Stimulated activated CD4-positive, alpha-beta T cell treated with anti-CD3 and anti-CD28 coated beads, Interleukin-4, amount 100 ng/mL, for 24 hours (primary cell): ENCODE data around the gene CX3CL1.
"Not testable (repeated sequence)": the region's sequence is repeated elsewhere in the genome, so short reads cannot be mapped to it uniquely, and the experiment has no call there.

Experiments
- DNase-seq: peaks from one replicate; pipeline ENCODE4 v3.0.0-alpha.2; 2020

The CX3CL1 gene

DNA sequence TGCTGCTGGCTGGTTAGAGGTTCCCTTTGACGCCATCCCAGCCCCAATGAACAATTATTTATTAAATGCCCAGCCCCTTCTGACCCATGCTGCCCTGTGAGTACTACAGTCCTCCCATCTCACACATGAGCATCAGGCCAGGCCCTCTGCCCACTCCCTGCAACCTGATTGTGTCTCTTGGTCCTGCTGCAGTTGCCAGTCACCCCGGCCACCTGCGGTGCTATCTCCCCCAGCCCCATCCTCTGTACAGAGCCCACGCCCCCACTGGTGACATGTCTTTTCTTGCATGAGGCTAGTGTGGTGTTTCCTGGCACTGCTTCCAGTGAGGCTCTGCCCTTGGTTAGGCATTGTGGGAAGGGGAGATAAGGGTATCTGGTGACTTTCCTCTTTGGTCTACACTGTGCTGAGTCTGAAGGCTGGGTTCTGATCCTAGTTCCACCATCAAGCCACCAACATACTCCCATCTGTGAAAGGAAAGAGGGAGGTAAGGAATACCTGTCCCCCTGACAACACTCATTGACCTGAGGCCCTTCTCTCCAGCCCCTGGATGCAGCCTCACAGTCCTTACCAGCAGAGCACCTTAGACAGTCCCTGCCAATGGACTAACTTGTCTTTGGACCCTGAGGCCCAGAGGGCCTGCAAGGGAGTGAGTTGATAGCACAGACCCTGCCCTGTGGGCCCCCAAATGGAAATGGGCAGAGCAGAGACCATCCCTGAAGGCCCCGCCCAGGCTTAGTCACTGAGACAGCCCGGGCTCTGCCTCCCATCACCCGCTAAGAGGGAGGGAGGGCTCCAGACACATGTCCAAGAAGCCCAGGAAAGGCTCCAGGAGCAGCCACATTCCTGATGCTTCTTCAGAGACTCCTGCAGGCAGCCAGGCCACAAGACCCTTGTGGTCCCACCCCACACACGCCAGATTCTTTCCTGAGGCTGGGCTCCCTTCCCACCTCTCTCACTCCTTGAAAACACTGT is 11.3 kb downstream of the CX3CL1 start:
- DNase-seq = no peak

DNA sequence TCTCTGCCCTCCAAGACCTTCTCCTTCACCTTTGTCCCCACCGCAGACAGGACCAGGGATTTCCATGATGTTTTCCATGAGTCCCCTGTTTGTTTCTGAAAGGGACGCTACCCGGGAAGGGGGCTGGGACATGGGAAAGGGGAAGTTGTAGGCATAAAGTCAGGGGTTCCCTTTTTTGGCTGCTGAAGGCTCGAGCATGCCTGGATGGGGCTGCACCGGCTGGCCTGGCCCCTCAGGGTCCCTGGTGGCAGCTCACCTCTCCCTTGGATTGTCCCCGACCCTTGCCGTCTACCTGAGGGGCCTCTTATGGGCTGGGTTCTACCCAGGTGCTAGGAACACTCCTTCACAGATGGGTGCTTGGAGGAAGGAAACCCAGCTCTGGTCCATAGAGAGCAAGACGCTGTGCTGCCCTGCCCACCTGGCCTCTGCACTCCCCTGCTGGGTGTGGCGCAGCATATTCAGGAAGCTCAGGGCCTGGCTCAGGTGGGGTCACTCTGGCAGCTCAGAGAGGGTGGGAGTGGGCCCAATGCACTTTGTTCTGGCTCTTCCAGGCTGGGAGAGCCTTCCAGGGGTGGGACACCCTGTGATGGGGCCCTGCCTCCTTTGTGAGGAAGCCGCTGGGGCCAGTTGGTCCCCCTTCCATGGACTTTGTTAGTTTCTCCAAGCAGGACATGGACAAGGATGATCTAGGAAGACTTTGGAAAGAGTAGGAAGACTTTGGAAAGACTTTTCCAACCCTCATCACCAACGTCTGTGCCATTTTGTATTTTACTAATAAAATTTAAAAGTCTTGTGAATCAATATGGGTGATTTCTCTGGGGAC is 12.2 kb downstream of the CX3CL1 start:
- no peak for DNase-seq

DNA sequence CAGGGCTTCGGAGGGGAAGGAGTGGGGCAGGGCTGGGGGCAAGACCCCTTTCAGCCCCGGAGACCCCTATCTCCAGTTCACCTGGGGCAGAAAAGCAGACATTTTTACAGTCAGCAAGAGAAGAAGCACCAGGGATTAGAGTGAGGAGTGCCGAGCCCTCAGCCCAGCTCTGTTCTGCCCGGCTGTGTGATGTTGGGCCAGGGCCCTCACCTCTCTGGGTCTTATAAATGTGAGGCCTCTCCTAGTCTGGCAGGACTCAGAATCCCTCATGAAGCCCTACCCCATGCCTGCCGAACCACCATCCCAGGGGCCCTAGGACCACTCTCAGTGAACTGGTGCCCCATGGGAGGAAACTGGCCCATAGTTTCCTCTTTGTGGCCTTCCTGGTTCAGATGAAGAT is 12.8 kb downstream of the CX3CL1 start:
- no peak for DNase-seq

DNA sequence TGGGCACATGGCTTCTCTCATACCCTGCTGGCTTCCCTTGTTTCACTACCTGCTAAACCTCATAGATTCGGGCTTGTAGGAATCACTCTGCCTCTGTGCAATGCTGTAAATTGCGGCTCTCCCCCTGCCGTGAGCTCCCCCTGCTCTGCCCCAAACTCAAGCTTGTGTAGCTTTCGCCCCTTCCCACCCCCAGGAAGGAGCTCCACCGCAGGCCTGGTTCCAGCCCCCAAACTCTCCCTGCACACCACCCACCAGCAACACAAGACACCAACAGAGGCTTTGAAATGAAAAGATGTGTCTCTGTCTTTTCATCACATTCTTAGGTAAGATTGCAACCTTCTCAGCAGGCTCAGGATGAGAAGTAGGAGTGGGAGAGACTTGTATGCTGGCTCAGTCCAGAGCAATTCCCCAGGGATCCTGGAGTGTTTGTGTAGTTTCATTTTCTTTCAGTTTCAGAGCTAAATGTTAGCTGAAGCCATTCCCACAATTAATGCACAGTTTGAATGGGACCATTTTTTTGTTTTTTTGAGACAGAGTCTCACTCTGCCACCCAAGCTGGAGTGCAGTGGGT is 14.2 kb downstream of the CX3CL1 start:
- DNase-seq = no peak

DNA sequence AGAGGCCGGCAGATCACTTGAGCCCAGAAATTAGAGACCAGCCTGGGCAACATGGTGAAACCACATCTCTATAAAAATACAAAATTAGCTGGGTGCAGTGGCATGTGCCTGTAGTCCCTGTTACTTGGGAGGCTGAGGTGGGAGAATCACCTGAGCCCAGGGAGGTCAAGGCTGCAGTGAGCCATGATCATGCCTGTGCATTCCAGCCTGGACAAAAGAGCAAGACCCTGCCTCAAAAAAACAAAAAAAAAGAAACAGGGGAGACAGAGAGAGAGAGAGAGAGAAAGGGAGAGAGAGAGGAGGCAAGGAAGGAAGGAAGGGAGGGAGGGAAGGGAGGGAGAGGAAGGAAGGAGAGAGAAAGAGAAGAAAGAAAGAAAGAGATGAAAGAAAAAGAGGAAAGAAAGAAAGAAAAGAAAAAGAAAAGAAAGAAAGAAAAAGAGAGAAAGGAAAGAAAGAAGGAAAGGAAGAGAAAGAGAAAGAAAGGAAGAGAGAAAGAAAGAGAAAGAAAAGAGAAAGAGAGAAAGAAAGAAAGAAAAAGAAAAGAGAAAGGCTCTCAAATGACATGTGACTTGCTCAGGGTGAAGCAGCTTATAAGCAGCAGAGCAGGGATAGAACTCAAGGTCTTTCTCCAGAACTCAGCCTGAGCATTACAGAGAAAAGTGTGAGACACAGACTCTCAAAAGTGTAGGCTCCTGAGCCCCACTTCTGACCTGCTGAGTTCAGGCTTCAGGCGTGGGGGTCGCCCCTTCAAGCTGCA is 15.5 kb downstream of the CX3CL1 start:
- DNase-seq = no peak

DNA sequence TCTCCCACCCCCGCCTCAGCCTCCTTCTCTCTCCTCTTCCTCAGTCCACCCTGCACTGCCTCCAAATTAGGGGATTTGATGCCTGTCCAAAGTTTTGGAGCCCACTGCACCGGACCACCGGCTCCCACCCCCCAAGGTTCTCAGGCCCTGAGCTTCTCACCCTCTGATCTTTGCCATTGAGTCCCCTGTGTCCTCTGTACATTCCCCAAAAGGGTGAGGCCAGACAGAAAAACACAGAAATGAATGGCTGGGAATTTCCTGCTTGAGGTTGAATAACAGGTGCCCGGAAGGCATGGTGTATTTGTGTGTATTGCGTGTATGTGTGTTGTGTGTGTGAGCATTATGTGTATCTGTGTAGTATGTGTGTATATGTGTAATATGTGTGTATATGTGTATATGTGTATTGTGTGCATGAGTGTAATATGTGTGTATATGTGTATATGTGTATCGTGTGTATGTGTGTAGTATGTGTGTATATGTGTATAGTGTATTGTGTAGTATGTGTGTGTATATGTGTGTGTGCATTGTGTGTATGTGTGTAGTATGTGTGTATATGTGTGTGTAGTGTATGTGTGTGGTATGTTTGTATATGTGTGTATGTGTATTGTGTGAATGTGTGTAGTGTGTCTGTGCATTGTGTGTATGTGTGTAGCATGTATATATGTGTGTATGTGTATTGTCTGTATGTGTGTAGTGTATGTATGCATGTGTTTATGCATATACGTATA is 16.2 kb downstream of the CX3CL1 start:
- DNase-seq = no peak

DNA sequence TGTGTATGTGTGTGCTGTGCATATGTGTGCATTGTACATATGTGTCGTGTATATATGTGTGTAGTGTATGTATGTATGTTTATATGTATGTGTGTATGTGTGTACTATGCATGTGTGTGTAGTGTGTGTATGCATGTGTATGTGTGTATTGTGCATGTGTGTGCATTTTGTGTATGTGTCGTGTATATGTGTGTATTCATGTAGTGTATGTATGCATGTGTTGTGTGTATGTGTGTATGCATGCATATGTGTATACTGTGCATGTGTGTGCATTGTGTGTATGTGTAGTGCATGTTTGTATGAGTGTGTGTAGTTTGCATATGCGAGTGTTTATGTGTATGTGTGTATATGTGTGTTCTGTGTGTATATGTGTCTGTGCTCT is 16.8 kb downstream of the CX3CL1 start:
- no peak for DNase-seq

DNA sequence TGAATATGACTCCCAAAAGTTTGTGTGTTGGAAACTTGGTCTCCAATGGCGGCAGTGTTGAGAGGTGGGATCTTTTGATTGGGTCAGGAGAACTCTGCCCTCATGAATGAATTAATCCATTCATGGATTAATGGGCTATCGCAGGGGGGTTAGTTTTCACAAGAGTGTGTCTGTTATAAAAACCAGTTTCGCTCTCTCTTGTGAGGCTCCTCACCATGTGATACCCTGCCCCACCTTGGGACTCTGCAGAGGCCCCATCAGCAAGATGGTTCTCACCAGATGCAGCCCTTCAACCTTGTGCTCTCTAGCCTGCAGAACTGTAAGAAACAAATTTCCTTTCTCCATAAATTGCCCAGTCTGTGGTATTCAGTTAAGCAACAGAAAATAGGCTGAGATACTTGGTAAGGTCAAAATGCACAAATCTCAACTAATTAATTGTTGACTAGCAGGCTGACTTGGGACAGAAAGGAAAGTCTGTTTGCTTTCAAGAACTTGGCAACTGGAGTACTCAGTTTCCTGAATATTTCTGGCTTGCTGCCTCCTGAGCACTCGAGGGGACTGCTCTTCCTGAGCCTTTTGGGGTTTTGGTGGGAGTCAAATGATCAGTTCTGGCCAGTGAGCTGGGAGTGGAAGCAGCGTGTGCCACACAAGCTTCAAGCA is 18.5 kb downstream of the CX3CL1 start:
- no peak for DNase-seq

DNA sequence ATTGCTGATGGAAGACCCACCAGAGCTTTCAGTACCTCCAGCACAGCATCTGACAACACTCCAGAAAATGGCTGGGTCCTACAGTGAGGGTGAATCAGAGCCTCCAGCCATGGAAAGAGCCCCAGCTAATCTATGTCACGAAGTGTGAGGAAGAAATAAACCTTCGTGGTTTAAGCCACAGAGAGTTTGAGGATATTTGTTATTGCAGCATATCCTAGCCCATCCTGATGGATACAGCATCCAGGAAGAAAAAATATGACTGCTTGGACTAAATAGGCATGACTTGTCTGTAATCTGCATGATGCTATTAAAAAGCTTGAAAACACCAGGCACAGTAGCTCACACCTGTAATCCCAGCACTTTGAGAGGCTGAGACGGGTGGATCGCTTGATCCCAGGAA is 19.0 kb downstream of the CX3CL1 start:
- no peak for DNase-seq

DNA sequence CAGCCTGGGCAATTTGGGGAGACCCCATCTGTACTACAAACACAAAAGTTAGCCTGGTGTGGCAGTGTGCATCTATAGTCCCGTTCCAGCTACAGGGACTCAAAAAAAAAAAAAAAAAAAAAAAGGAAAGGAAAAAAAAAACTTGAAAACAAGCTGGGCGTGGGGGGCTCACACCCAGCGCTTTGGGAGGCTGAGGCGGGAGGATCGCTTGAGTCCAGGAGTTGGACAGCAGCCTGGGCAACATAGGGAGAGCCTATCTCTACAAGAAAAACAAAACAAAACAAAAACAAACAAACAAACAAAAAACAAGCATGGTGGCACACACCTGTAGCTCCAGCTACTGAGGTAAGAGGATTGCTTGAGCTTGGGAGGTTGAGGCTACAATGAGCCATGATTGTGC is 19.4 kb downstream of the CX3CL1 start:
- DNase-seq = no peak

DNA sequence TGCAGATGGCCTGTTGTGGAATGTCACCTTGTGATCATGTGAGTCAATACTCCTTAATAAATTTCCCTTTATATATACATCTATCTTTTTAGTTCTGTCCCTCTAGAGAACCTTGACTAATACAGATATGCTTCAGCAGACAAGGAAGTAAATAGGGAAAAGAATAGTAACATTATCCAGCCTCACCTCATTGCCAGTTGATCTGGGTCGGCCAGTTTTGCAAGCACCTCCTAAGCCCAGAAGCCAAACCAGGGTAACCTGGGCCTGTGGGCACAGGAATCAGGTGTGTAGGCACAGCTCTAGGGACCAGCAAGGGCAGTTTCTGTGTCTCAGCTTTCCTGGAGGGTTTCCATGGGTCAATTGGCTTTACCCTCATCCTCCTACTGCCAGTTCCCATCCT is 20.4 kb downstream of the CX3CL1 start:
- DNase-seq = no peak

DNA sequence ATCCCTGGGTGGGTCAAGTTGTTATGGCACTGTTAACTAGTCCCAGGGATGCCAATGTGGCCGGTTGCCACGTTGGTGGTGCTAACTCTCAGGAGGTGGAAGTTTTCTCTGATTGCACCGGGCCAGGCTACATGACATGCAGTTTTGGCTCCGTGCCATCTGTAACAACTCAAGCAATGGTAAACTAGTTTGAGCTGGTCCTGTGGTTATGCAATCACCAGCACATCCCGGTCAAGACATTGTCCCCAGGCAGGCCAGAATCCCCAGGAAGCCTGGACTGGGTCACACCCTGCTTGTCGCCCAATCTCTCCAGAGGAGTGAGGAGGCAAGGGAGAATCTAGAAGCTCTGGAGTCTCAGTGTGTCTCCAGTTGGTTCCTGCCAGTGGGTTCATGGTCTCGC is 22.2 kb downstream of the CX3CL1 start:
- DNase-seq = no peak

DNA sequence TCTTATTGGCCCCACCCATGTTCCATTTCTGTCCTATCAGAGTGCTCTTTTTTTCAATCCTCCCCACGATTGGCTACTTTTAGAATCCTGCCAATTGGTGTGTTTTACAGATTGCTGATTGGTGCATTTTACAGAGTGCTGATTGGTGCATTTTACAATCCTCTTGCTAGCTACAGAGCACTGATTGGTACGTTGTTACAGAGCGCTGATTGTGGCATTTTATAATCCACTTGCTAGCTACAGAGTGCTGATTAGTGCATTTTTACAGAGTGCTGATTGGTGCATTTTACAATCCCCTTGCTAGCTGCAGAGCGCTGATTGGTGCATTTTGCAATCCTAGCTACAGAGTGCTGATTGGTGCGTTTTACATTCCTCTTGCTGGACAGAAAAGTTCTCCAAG is 22.7 kb downstream of the CX3CL1 start:
- no peak for DNase-seq

DNA sequence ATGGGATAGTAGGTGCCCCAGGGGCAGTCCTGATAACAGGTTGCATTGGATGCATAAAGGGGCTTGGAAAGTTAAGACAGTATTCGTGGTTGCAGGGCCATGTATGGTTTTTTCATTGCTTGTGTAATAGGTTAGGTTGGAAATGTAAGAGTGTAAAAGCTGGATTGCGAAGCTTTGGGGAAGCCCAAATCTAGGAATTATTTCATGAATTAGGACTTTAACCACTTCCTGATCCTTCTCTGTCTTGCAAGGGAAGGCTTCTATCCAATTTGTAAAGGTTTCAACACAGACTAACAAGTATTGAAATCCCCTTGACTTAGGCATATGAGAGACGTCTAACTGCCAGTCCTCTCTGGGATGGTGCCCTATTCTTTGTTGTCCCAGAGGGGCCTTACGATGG is 24.5 kb downstream of the CX3CL1 start:
- DNase-seq = no peak

DNA sequence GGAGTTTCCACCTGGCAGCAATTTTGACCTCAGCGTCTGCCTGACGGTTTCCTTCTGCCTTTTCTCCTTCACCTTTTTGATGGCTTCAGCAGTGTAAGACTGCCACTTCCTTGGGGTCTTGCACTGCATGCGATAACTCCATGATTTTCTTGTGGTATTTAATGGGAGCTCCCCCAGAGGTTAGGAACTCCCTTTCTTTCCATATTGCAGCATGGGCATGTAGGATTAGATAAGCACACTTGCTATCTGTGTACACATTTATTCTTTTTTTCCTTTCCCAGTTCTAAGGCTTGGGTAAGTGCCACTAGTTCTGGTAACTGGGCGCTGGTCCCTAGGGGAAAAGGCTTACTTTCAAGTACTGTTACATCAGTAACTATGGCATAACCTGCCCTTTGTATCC is 25.2 kb downstream of the CX3CL1 start:
- DNase-seq = not testable (repeated sequence)

DNA sequence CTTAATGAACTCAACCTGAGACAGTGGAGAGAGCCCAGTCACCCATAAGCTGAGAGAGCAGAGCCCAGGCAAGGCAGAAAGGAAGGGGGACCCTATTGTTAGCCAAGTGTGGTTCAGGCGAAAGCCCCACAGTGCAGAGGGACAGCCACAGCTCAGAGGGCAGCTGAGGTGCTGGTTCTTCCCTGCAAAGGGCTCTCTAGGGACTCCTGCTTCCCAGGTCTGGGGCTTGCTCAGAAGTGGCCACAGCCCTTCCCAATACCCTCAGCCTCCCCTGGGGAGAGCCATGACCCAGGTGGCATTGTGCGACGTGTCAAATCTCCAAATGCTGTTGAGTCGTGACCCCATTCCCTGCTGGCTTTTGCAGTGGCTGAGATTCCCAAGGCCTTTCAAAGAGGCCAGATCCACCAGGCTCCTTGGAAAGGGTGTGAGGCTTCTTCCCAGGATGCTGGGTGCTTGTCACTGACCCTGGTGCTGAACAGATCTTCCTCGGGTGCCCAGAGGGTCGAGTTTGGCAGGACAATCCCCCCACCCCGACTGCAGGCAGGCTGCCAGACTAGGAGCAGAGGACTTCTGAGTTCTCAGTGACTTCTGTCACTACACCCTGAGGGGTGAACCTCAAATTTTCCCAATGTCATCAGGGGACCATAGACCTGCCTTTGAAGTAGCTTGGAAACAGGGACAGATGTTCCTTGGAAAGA is 29.8 kb downstream of the CX3CL1 start:
- no peak for DNase-seq

DNA sequence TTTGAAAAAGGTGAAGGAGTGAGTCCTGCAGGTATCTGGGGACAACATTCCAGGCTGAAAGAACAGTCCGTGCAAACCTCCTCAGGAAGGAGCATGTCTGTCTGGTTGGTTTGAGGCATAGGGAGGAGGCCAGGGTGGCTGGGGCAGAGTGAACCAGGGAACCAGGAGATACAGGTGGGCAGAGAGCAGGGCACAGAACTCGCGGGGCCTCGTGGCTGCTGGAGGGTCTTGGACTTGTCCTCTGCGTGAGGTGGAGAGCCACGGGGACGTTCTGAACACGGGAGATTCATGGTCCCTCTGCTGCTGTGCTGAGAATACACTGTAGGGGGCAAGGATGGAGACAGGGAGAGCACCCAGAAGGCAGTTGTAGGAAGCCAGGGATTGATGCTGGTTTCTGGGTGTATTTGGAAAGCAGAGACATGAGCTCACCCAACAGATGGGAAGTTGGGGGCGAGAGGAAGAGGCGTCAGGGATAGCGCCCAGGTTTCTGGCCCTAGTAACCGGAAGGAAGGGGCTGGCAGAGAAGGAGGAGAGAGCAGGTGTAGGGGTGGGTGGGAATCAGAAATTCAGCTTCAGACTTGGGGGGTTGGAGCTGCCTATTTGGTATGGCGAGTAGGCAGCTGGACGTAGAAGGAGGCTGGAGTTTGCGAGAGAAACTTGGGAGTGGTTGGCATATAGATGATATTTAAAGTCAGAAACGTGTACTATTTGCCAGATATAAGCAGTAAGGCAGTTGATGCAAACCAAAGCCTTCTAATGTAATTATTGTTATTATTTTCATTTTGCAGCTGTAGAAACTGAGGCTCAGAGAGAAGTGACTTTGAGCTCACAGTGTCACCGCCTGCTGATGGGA is 31.9 kb downstream of the CX3CL1 start, which contains the start of gene CCL17:
Gene CCL17 (plus strand): TSS at position 803 of the 853 bp plus-strand sequence. CDS start 9,166 bp downstream, outside the sequence.
- no peak for DNase-seq

DNA sequence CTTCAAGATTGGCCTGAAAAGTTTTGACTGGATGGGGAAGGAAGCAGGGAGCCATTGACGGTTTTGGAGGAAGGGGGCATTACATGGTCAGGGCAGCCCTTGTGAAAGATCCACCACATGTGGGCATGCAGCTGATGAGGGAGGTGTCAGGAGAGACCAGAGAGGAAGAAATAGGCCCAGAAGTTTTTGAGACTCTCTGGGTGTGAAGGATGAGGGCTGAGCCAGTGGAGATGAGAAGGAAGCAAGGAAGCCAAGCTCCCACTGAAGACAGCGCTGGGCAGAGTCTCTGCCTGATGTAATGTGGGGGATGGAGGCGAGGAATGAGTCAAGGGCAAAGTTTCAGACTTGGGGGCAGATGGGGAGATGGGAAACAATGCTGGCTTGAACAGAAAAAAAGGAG is 32.8 kb downstream of the CX3CL1 start:
- no peak for DNase-seq

DNA sequence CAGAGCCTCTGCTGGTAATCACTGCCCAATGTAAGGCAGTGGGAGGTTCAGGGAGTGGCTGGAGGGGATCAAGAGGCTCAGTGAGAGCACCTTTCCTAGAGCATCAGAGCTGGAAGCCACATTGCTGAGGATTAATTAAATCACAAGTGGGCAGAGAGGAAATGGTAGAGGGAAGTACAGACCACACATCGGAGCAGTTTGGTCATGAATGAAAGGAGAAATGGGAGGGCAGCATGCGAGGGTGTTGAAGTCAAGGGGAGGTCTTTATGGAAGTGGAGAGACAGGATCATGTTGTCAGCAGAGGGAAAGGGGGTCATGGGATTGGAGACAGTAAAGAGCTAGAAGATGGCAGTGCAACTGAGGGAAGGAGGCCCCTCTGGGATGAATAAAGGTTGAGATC is 34.6 kb downstream of the CX3CL1 start:
- no peak for DNase-seq
